Measurements from ENCODE around the gene SAXO1. TPM values are rescaled to one million over a fixed set of nuclear protein-coding genes. Genes with fewer than 3 reads are reported as not detected.

The SAXO1 gene
- total and polyA plus RNA-seq, 3 donors from 2014 or later, result 25.8 to 103 (median 44.0) TPM

DNA sequence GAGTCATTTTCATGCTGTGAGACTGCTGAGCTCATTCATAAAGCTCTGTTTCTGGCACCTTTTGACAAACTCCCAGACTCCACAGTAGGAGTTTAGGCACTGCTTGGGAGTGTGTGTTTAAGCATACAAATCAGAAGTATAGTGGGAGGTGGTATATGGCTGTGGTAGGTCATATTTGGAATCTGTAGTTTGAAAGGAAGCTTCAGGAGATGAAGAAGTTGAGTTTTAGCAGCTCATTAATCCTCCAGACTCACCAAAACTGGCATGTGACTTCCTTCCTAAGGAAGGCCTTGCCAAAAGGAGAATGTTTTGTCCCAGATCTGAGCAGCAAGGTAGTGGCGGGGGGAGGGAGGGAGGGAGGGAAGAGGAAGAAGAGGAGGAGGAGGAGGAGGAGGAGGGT is 52.8 kb downstream of the SAXO1 start:
- H3K27me3 ChIP-seq, result no peaks in the 10 kb centered on the region
- no peak for DNase-seq
- H3K27ac ChIP-seq, result no peak overlapping the region
- WGBS, 2 donors, result 0 to 15% methylated on average over 1 of the region's 1 CpG
- TF ChIP-seq, protein P1, sequence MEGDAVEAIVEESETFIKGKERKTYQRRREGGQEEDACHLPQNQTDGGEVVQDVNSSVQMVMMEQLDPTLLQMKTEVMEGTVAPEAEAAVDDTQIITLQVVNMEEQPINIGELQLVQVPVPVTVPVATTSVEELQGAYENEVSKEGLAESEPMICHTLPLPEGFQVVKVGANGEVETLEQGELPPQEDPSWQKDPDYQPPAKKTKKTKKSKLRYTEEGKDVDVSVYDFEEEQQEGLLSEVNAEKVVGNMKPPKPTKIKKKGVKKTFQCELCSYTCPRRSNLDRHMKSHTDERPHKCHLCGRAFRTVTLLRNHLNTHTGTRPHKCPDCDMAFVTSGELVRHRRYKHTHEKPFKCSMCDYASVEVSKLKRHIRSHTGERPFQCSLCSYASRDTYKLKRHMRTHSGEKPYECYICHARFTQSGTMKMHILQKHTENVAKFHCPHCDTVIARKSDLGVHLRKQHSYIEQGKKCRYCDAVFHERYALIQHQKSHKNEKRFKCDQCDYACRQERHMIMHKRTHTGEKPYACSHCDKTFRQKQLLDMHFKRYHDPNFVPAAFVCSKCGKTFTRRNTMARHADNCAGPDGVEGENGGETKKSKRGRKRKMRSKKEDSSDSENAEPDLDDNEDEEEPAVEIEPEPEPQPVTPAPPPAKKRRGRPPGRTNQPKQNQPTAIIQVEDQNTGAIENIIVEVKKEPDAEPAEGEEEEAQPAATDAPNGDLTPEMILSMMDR (IDR thresholded peaks at IDR 0.05), result no peak
- no peak for TF ChIP-seq POLR2A (IDR thresholded peaks at IDR 0.05)
- intact Hi-C loops (cut with DNase I; ENCODE audit: low total_unique reads), result no loop called here
- H3K36me3 ChIP-seq (ENCODE audit: low read depth, missing control alignments), result no peaks in the 10 kb centered on the region
- no peak overlapping the region for H3K4me3 ChIP-seq
- no peaks in the 10 kb centered on the region for H3K9me3 ChIP-seq
- H3K4me1 ChIP-seq, result peaks cover 8% of the 10 kb centered on the region

DNA sequence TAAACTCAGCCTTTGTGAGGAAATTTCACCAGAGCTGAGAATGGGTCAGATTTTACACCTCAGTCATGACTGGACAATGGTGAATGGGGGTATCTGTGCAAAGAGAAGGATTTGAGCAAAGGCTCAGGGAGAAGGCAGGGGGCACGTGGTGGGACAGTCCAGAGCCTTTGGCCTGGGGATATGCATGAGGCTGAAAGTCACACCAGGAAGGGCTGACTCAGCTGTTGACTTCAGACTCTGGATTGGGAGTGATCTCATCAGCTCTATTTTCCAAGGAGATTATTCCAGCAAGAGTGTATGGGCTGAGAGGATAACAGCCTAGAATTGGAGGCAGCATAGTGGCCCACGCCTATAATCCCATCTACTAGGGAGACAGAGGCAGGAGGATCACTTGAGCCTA is 53.6 kb downstream of the SAXO1 start:
- TF ChIP-seq POLR2A (IDR thresholded peaks at IDR 0.05), result no peak
- TF ChIP-seq, protein P1 (IDR thresholded peaks at IDR 0.05), result no peak
- WGBS, 2 donors, result 79 to 81% methylated on average over 2 of the region's 2 CpGs
- DNase-seq, result no peak
- Histone ChIP-seq H3K36me3 (ENCODE audit: low read depth, missing control alignments) (no peaks in the 10 kb centered on the region), H3K27ac (no peak overlapping the region), H3K4me1 (peaks cover 8% of the 10 kb centered on the region), H3K9me3 (no peaks in the 10 kb centered on the region), H3K27me3 (no peaks in the 10 kb centered on the region), H3K4me3 (no peak overlapping the region)
- intact Hi-C loops (cut with DNase I; ENCODE audit: low total_unique reads), result no loop called here

DNA sequence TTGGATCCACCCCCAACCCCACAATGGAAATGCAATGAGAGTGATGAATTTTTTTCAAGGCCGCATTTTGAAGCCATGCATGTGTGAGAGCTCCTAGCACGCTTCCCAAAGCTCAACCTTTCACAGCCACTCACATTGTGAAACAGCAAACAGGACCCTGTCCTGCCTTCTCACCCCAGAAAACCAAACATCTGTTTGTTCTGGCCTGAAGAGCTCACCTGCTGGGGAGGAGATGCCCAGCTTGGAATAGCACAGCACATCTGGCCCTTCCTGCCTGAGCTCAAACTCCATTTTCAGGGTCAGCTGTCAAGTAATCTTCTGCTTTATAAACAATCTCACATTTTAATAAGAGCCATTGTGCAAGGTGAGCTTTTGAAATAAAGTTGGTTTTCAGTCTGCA is 54.8 kb downstream of the SAXO1 start:
- H3K27me3 ChIP-seq, result no peaks in the 10 kb centered on the region
- WGBS, 2 donors, result 88 to 98% methylated on average over 2 of the region's 2 CpGs
- H3K9me3 ChIP-seq, result no peaks in the 10 kb centered on the region
- no peak for DNase-seq
- intact Hi-C loops (cut with DNase I; ENCODE audit: low total_unique reads), result no loop called here
- no peak for TF ChIP-seq POLR2A (IDR thresholded peaks at IDR 0.05)
- TF ChIP-seq, protein P1 (IDR thresholded peaks at IDR 0.05), result no peak
- H3K4me1 ChIP-seq, result peaks cover 8% of the 10 kb centered on the region
- no peaks in the 10 kb centered on the region for H3K36me3 ChIP-seq (ENCODE audit: low read depth, missing control alignments)
- no peak overlapping the region for H3K4me3 ChIP-seq
- H3K27ac ChIP-seq, result no peak overlapping the region

DNA sequence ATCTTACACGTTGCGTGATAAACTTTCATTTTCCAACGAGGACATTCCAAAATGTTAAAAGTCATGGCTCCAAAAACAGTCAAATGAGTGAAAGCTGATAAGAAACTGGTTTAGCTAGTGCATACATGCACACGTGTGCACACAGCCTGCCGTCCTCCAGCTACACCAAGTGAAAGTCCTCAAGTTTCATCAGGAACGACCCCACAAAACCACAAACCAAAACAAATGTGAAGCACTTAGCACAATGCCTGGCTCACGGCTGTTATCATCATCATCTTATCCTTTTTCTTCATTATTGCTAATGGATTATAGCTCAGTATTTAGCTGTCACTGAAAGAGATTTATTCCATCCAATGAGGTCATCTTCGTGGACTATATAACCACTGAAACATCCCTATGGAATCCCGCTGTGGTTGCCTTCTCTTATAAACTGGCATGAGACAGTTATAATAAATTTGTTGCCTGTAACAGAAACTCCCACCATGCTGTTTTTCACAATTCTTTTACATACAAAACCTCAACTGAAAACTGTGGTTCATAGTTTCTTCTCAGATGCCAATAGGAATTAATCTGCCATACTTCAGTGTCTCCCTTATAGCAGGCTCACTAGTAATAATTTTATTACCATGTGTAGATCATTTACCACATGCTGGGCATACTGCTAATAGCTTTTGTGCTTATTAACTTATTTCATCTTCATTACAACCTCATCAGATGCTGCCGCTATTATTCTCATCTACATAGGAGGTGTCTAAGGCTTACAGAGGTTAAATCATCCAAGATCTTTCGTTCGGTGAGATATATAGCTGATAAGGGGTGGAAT is 56.1 kb downstream of the SAXO1 start:
- no peaks in the 10 kb centered on the region for H3K36me3 ChIP-seq (ENCODE audit: low read depth, missing control alignments)
- H3K4me1 ChIP-seq, result peaks cover 8% of the 10 kb centered on the region
- no peak overlapping the region for H3K27ac ChIP-seq
- 58 to 67% methylated on average over 12 of the region's 12 CpGs for whole genome bisulfite sequencing, 2 donors
- TF ChIP-seq, protein P1 (IDR thresholded peaks at IDR 0.05), result no peak
- no peak for TF ChIP-seq POLR2A (IDR thresholded peaks at IDR 0.05)
- intact Hi-C loops (cut with DNase I; ENCODE audit: low total_unique reads), result no loop called here
- DNase-seq, result no peak
- peak overlapping the region in 1 of 2 donors; percentile 9 for H3K4me3 ChIP-seq
- no peaks in the 10 kb centered on the region for H3K9me3 ChIP-seq
- H3K27me3 ChIP-seq, result no peaks in the 10 kb centered on the region

All from testis (tissue), 3 donors.